IMR-90 (cell line): ENCODE data around the gene PAM16. TPM values are rescaled to one million over a fixed set of nuclear protein-coding genes. Genes with fewer than 3 reads are reported as not detected.

Experiments
- ATAC-seq: fragments of 200-7000 bp; cut with Tn5 transposase; 2 replicates; pipeline ENCODE4 v1.9.1; 2020; ENCODE audit warnings: low read depth, mild to moderate bottlenecking, moderate library complexity
- BruUV-seq: library from RNA; stranded (reverse); fragments of 400-500 nt; replicated peaks from 2 replicates; lab custom pipeline; 2021; lab: Mats Ljungman, UMichigan
- CTCF ChIA-PET: fragments of 300-600 bp; formaldehyde crosslinking; extraction: SDS; loops from one replicate; lab custom pipeline; 2021; ENCODE audit warnings: antibody characterized with exemption; lab: Yijun Ruan, JAX
- POLR2A ChIA-PET: fragments of 300-600 bp; sonication (Branson Sonifier 250); formaldehyde crosslinking; loops from one replicate; lab custom pipeline; 2022; ENCODE audit warnings: antibody characterized with exemption; ENCODE audit not compliant: unreplicated experiment; lab: Charles Lee
- DNase-seq: peaks from one replicate; pipeline ENCODE4 v3.0.0; 2013
- H2AFZ ChIP-seq: replicated peaks from 2 replicates; pipeline ENCODE3; 2013; ENCODE audit warnings: low read length, mild to moderate bottlenecking; ENCODE audit not compliant: poor library complexity
- H2AK5ac ChIP-seq: 2 replicates; pipeline ENCODE4 v1.6.1; 2013; ENCODE audit warnings: low read depth, low read length, inconsistent platforms
- H2AK9ac ChIP-seq: replicated peaks from 2 replicates; pipeline ENCODE3; 2013; ENCODE audit warnings: mild to moderate bottlenecking, low read depth, low read length, moderate library complexity; ENCODE audit not compliant: poor library complexity
- H2BK120ac ChIP-seq: 2 replicates; pipeline ENCODE4 v1.6.1; 2013; ENCODE audit warnings: low read depth, low read length, inconsistent platforms
- H2BK15ac ChIP-seq: 3 replicates; pipeline ENCODE4 v1.6.1; 2013; ENCODE audit warnings: low read depth, low read length, inconsistent platforms
- H2BK20ac ChIP-seq: 2 replicates; pipeline ENCODE4 v1.6.1; 2013; ENCODE audit warnings: low read depth, mild to moderate bottlenecking, inconsistent platforms, low read length, moderate library complexity
- H2BK5ac ChIP-seq: 2 replicates; pipeline ENCODE4 v1.6.1; 2013; ENCODE audit warnings: mild to moderate bottlenecking, low read depth, low read length, inconsistent platforms; ENCODE audit not compliant: poor library complexity, severe bottlenecking
- H3K14ac ChIP-seq: replicated peaks from 2 replicates; pipeline ENCODE4 v1.6.1; 2013; ENCODE audit warnings: low read depth, low read length, inconsistent platforms
- H3K18ac ChIP-seq: 2 replicates; pipeline ENCODE4 v1.6.1; 2013; ENCODE audit warnings: low read depth, low read length, control low read depth
- H3K23ac ChIP-seq: 2 replicates; pipeline ENCODE4 v1.6.1; 2013; ENCODE audit warnings: low read depth, low read length, inconsistent platforms
- H3K27ac ChIP-seq: 2 replicates; pipeline ENCODE4 v1.5.1; 2013; ENCODE audit warnings: mild to moderate bottlenecking, control low read depth, low read length; ENCODE audit not compliant: insufficient read depth
- H3K27me3 ChIP-seq: 2 replicates; pipeline ENCODE4 v1.6.1; 2013; ENCODE audit warnings: low read length; ENCODE audit not compliant: control insufficient read depth, insufficient read depth
- H3K36me3 ChIP-seq: 2 replicates; pipeline ENCODE4 v1.6.1; 2013; ENCODE audit warnings: low read length, mixed read lengths; ENCODE audit not compliant: control insufficient read depth, insufficient read depth
- H3K4ac ChIP-seq: 2 replicates; pipeline ENCODE4 v1.6.1; 2013; ENCODE audit warnings: low read depth, low read length, inconsistent platforms
- H3K4me1 ChIP-seq: 2 replicates; pipeline ENCODE4 v1.6.1; 2013; ENCODE audit warnings: low read length, mixed read lengths; ENCODE audit not compliant: control insufficient read depth, insufficient read depth
- H3K4me2 ChIP-seq: 2 replicates; pipeline ENCODE4 v1.6.1; 2013; ENCODE audit warnings: low read depth, mild to moderate bottlenecking, control low read depth, low read length, moderate library complexity
- H3K4me3 ChIP-seq: 2 replicates; pipeline ENCODE4 v1.5.1; 2013; ENCODE audit warnings: low read depth, mild to moderate bottlenecking, control low read depth, low read length, moderate library complexity; ENCODE audit not compliant: insufficient read depth
- H3K56ac ChIP-seq: 2 replicates; pipeline ENCODE4 v1.6.1; 2013; ENCODE audit warnings: low read length, inconsistent platforms; ENCODE audit not compliant: insufficient read depth; ENCODE audit errors: extremely low read depth
- H3K79me1 ChIP-seq, 2 experiments: 2 replicates each; pipeline ENCODE4 v1.6.1; 2013; ENCODE audit warnings: low read length in 2 of 2, inconsistent platforms in 1 of 2, low read depth in 1 of 2
- H3K9ac ChIP-seq: 2 replicates; pipeline ENCODE4 v1.6.1; 2013; ENCODE audit warnings: low read depth, low read length, control low read depth
- H3K9me1 ChIP-seq: 2 replicates; pipeline ENCODE4 v1.6.1; 2013; ENCODE audit warnings: low read length, inconsistent platforms; ENCODE audit not compliant: insufficient read depth
- H3K9me3 ChIP-seq: 2 replicates; pipeline ENCODE4 v1.6.1; 2013; ENCODE audit warnings: low read length; ENCODE audit not compliant: control insufficient read depth, insufficient read depth
- H4K20me1 ChIP-seq: 2 replicates; pipeline ENCODE4 v1.6.1; 2013; ENCODE audit warnings: low read length, inconsistent platforms; ENCODE audit not compliant: insufficient read depth
- H4K5ac ChIP-seq: 2 replicates; pipeline ENCODE4 v1.6.1; 2013; ENCODE audit warnings: mild to moderate bottlenecking, low read depth, low read length, control low read depth
- H4K8ac ChIP-seq, 2 experiments: 2 replicates each; pipeline ENCODE4 v1.6.1; 2013; ENCODE audit warnings: low read depth in 2 of 2, low read length in 2 of 2, control low read depth in 1 of 2, inconsistent platforms in 1 of 2
- H4K91ac ChIP-seq: 2 replicates; pipeline ENCODE4 v1.6.1; 2013; ENCODE audit warnings: low read depth, low read length, inconsistent platforms; ENCODE audit not compliant: insufficient read depth
- FOS ChIP-seq: fragments of 150-350 bp; IDR thresholded peaks from 2 replicates; pipeline ENCODE4 v1.6.1; 2016; ENCODE audit warnings: low read depth, low read length
- MAFK ChIP-seq: IDR thresholded peaks from 2 replicates; pipeline ENCODE4 v1.6.1; 2012; ENCODE audit warnings: low read depth, low read length, improper control_type of control experiment
- WGBS, 2 experiments: methylation state at CpG; one replicate each; pipeline versions ENCODE4 v1.1.5 to v1.1.7; 2013; ENCODE audit warnings: missing lambda C conversion rate in 2 of 2; ENCODE audit not compliant: insufficient read length in 1 of 2; ENCODE audit errors: extremely low coverage in 2 of 2; 5-methylcytosine and 5-hydroxymethylcytosine counted together
- dilution Hi-C: fragments of 300-500 bp; cut with HindIII; formaldehyde crosslinking; loops from one replicate; pipeline ENCODE4 v1.14.3; 2018; ENCODE audit warnings: low sequenced_read_pairs; ENCODE audit not compliant: unreplicated experiment
- in situ Hi-C: fragments of 300-500 bp; cut with MboI; formaldehyde crosslinking; loops from 3 replicates; pipeline ENCODE4 v1.14.3; 2019; ENCODE audit warnings: low sequenced_read_pairs, inconsistent platforms, mixed read lengths
- intact Hi-C: fragments of 100-400 bp; cut with micrococcal nuclease; formaldehyde crosslinking; loops from 2 replicates; pipeline ENCODE4 v1.10.0; 2022
- polyA plus RNA-seq, 3 experiments: library from polyadenylated mRNA; depleted of rRNA; stranded (reverse); fragments of >200 nt; gene quantifications; 2 replicates each; pipeline ENCODE4 v1.2.3, GENCODE V29; 2012; ENCODE audit warnings: low replicate concordance in 1 of 3
- total RNA-seq: library from RNA; depleted of rRNA; stranded (reverse); fragments of >200 nt; gene quantifications from 2 replicates; pipeline ENCODE4 v1.2.3, GENCODE V29; 2012
- TF ChIP-seq, protein P1 (sequence below): fragments of 150-350 bp; IDR thresholded peaks from 2 replicates; pipeline ENCODE4 v1.6.1; 2017; ENCODE audit warnings: mild to moderate bottlenecking, antibody characterized with exemption, low read length, low read depth

PAM16 gene
- total and polyA plus RNA-seq, 2 of the 4 experiments (the other 2 are of a cell fraction) = 17.9 to 48.4 TPM

DNA sequence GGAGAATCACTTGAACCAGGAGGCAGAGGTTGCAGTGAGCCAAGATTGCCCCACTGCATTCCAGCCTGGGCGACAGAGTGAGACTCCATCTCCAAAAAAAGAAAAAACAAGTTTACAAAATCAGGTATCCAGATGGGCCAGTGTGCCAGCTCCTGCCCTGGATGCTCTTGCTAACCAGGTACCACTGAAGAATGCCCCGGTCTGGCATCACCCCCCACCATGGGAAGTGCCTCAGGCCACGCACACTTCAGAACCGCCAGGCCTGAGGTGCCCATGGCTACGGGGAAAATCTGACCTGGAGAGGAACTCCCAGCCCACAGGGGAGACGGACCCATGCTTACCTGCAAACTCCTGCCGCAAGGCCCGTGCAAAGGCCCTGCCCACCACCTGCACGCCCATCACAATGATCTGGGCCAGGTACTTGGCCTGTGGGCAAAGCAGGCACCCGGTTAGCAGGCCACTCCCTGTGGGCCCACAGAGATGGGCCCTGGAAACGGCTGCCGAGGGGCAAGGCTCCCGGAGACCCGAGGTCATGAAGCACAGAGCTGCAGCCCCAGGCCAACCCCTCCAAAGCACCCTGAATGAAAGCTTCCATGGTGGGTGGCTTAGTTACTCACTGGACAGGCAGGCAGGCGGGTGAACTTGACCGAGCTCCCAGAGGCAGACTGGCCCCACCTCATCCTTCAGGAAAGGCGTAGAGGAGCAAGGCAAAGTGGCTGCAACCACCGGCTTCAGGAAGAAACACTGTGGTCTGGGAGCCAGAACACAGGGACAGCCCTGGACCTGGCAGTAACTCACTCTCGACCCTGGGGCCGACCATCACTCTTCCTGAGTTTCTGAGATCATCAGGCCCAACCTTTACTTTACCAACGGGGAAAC is 8.0 kb downstream of the PAM16 start:
- dilution Hi-C loops = no loop called here
- in situ Hi-C loops = no loop called here
- TF ChIP-seq MAFK (no peak), FOS (no peak)
- TF ChIP-seq, protein P1, sequence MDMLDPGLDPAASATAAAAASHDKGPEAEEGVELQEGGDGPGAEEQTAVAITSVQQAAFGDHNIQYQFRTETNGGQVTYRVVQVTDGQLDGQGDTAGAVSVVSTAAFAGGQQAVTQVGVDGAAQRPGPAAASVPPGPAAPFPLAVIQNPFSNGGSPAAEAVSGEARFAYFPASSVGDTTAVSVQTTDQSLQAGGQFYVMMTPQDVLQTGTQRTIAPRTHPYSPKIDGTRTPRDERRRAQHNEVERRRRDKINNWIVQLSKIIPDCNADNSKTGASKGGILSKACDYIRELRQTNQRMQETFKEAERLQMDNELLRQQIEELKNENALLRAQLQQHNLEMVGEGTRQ = no peak
- WGBS, 2 experiments = 95% methylated on average over 17 of the region's 21 CpGs; no CpG with 5 or more reads in 1 of the 2 experiments
- H3K79me1 ChIP-seq = peaks cover 37 to 86% of the 10 kb centered on the region in 2 experiments
- intact Hi-C loops = no loop called here
- H4K20me1 ChIP-seq = peaks cover 77% of the 10 kb centered on the region
- BruUV-seq = no TSS peak
- H3K14ac ChIP-seq = no peak overlapping the region
- POLR2A ChIA-PET = no interaction called here
- ATAC-seq (no peak), DNase-seq (no peak)
- H4K91ac ChIP-seq = no peak overlapping the region
- H2AK9ac ChIP-seq = peak overlapping the region; percentile 65
- H3K9me3 ChIP-seq = no peaks in the 10 kb centered on the region
- H3K18ac ChIP-seq = no peak overlapping the region
- no peak overlapping the region for H4K8ac ChIP-seq
- no peak overlapping the region for H2BK5ac ChIP-seq
- H3K27me3 ChIP-seq = no peaks in the 10 kb centered on the region
- H2AK5ac ChIP-seq = 0 out of 2 replicates have a peak overlapping the region, but pooled peaks have one; percentile 38
- no peak overlapping the region for H3K4ac ChIP-seq
- no peak overlapping the region for H3K56ac ChIP-seq
- H3K23ac ChIP-seq = no peak overlapping the region
- H3K4me3 ChIP-seq = no peak overlapping the region
- no peak overlapping the region for H3K27ac ChIP-seq
- no peak overlapping the region for H3K9ac ChIP-seq
- peaks cover 11% of the 10 kb centered on the region; the same call in 1 of the 2 replicates for H3K4me1 ChIP-seq
- CTCF ChIA-PET = no interaction called here
- no peak overlapping the region for H2BK120ac ChIP-seq
- H3K36me3 ChIP-seq = peaks cover 17% of the 10 kb centered on the region
- peaks cover 10% of the 10 kb centered on the region; the same call in 1 of the 2 replicates for H3K9me1 ChIP-seq
- no peak overlapping the region for H2BK15ac ChIP-seq
- H4K5ac ChIP-seq = no peak overlapping the region
- H2AFZ ChIP-seq = no peak overlapping the region
- H2BK20ac ChIP-seq = no peak overlapping the region
- H3K4me2 ChIP-seq = no peak overlapping the region
